Measurements from ENCODE around the gene CCNY. TPM values are rescaled to one million over a fixed set of nuclear protein-coding genes. Genes with fewer than 3 reads are reported as not detected.

The CCNY gene
- total and polyA plus RNA-seq, 2 donors (not counting 1 experiment from before 2014, with no cell fraction given) = 34.1 to 64.9 TPM

GRCh38 chr10:35329520-35329919 lies 6.8 kb upstream of the CCNY start:
- Histone ChIP-seq H3K27me3 (replicated peaks in 1 of 4; ENCODE audit: control extremely low read depth in 1 of 4, control insufficient read depth in 3 of 4, insufficient read depth in 4 of 4, low read length in 3 of 4) (no peaks in the 10 kb centered on the region), H3K4me3 (ENCODE audit: control extremely low read depth in 1 of 5, extremely low read depth in 1 of 5, insufficient read depth in 1 of 5, low read depth in 2 of 5, low read length in 4 of 5) (no peak overlapping the region), H3K27ac (ENCODE audit: low read length in 2 of 2) (no peak overlapping the region), H3K9ac (ENCODE audit: low read length) (no peak overlapping the region), H3K79me2 (ENCODE audit: control insufficient read depth, insufficient read depth, low read length) (peaks cover 58% of the 10 kb centered on the region), H3K9me3 (ENCODE audit: control extremely low read depth in 1 of 3, control insufficient read depth in 2 of 3, insufficient read depth in 1 of 3, low read length in 2 of 3) (no peaks in the 10 kb centered on the region), H4K20me1 (ENCODE audit: control insufficient read depth, insufficient read depth, low read length, poor library complexity, severe bottlenecking) (peaks cover 49% of the 10 kb centered on the region), H3K36me3 (replicated peaks in 1 of 2; ENCODE audit: control extremely low read depth in 1 of 2, control insufficient read depth in 1 of 2, extremely low read depth in 1 of 2, insufficient read depth in 2 of 2, low read length in 1 of 2) (peaks cover 0 to 2% of the 10 kb centered on the region in 2 experiments), H3K4me1 (ENCODE audit: control insufficient read depth in 2 of 2, insufficient read depth in 2 of 2, low read length in 2 of 2) (peaks cover 4 to 5% of the 10 kb centered on the region in 2 donors), H2AFZ (ENCODE audit: insufficient read depth, low read depth, low read length, poor library complexity, severe bottlenecking) (no peak overlapping the region), H3K4me2 (replicated peaks; ENCODE audit: low read depth, low read length, poor library complexity, severe bottlenecking) (no peak overlapping the region)
- TF ChIP-seq EZH2 (IDR thresholded peaks at IDR 0.05; ENCODE audit: borderline replicate concordance, insufficient read depth, low read depth, low read length, poor library complexity, severe bottlenecking) (no peak), CTCF (IDR thresholded peaks at IDR 0.05) (no peak)
- ChIA-PET CTCF (no interaction called here), POLR2A (no interaction called here)
- ATAC-seq (ENCODE audit: low read depth) = no peak
- Mint-ChIP-seq H3K9me3 (ENCODE audit: insufficient read depth) (no peaks in the 10 kb centered on the region), H3K27ac (no peak overlapping the region), H3K4me3 (no peak overlapping the region), H3K4me1 (peaks cover 16% of the 10 kb centered on the region), H3K27me3 (no peaks in the 10 kb centered on the region)
- WGBS (ENCODE audit: insufficient coverage) = 96% methylated on average over 4 of the region's 4 CpGs
- intact Hi-C loops (cut with micrococcal nuclease) = no loop called here
- no peak for DNase-seq

GRCh38 chr10:35331894-35332640 lies 4.2 kb upstream of the CCNY start:
- peaks cover 0 to 2% of the 10 kb centered on the region in 2 experiments for H3K36me3 ChIP-seq (replicated peaks in 1 of 2; ENCODE audit: control extremely low read depth in 1 of 2, control insufficient read depth in 1 of 2, extremely low read depth in 1 of 2, insufficient read depth in 2 of 2, low read length in 1 of 2)
- H3K27ac ChIP-seq (ENCODE audit: low read length in 2 of 2) = no peak overlapping the region
- no peaks in the 10 kb centered on the region for H3K9me3 ChIP-seq (ENCODE audit: control extremely low read depth in 1 of 3, control insufficient read depth in 2 of 3, insufficient read depth in 1 of 3, low read length in 2 of 3)
- POLR2A ChIA-PET = no interaction called here
- peaks cover 63% of the 10 kb centered on the region for H3K79me2 ChIP-seq (ENCODE audit: control insufficient read depth, insufficient read depth, low read length)
- H2AFZ ChIP-seq (ENCODE audit: insufficient read depth, low read depth, low read length, poor library complexity, severe bottlenecking) = no peak overlapping the region
- CTCF ChIA-PET = interaction anchor here (1.5 kb wide), 1 partner anchor 47 kb away, joined by 4 read pairs; no protein-coding TSS in a partner anchor
- H3K9ac ChIP-seq (ENCODE audit: low read length) = no peak overlapping the region
- Mint-ChIP-seq H3K27me3 (no peaks in the 10 kb centered on the region), H3K9me3 (ENCODE audit: insufficient read depth) (no peaks in the 10 kb centered on the region), H3K4me3 (no peak overlapping the region), H3K4me1 (peaks cover 26% of the 10 kb centered on the region), H3K27ac (no peak overlapping the region)
- DNase-seq = no peak
- WGBS (ENCODE audit: insufficient coverage) = 100% methylated on average over 4 of the region's 6 CpGs
- H3K4me2 ChIP-seq (replicated peaks; ENCODE audit: low read depth, low read length, poor library complexity, severe bottlenecking) = no peak overlapping the region
- peaks cover 43% of the 10 kb centered on the region for H4K20me1 ChIP-seq (ENCODE audit: control insufficient read depth, insufficient read depth, low read length, poor library complexity, severe bottlenecking)
- H3K4me3 ChIP-seq (ENCODE audit: control extremely low read depth in 1 of 5, extremely low read depth in 1 of 5, insufficient read depth in 1 of 5, low read depth in 2 of 5, low read length in 4 of 5) = no peak overlapping the region
- intact Hi-C loops (cut with micrococcal nuclease) = no loop called here
- H3K27me3 ChIP-seq (replicated peaks in 1 of 4; ENCODE audit: control extremely low read depth in 1 of 4, control insufficient read depth in 3 of 4, insufficient read depth in 4 of 4, low read length in 3 of 4) = no peaks in the 10 kb centered on the region
- TF ChIP-seq CTCF (IDR thresholded peaks at IDR 0.05) (no peak), EZH2 (IDR thresholded peaks at IDR 0.05; ENCODE audit: borderline replicate concordance, insufficient read depth, low read depth, low read length, poor library complexity, severe bottlenecking) (no peak)
- no peak for ATAC-seq (ENCODE audit: low read depth)
- H3K4me1 ChIP-seq (ENCODE audit: control insufficient read depth in 2 of 2, insufficient read depth in 2 of 2, low read length in 2 of 2) = peaks cover 12 to 15% of the 10 kb centered on the region in 2 donors
